HPDE6-E6E7 (cell line): Measurements from ENCODE around the gene LDB2.

Experiments
- DNase-seq: peaks from one replicate; pipeline ENCODE4 v3.0.0; 2011; ENCODE audit warnings: missing footprints; ENCODE audit errors: extremely low spot score

LDB2 gene

GRCh38 chr4:16757080-16757521, 141.3 kb downstream of the LDB2 start:
- DNase-seq = no peak

GRCh38 chr4:16754104-16754503, 144.3 kb downstream of the LDB2 start:
- DNase-seq = no peak

- DNase-seq = no peak
These were observed 146.3 kb downstream of the LDB2 start for GRCh38 chr4:16752150-16752549.

GRCh38 chr4:16750882-16751642, 147.4 kb downstream of the LDB2 start:
- no peak for DNase-seq

GRCh38 chr4:16750216-16750615, 148.2 kb downstream of the LDB2 start:
- no peak for DNase-seq

GRCh38 chr4:16745887-16746286, 152.6 kb downstream of the LDB2 start:
- no peak for DNase-seq

- DNase-seq = no peak
These were observed 153.3 kb downstream of the LDB2 start for GRCh38 chr4:16745009-16745635.

GRCh38 chr4:16741287-16741686, 157.2 kb downstream of the LDB2 start:
- DNase-seq = no peak

GRCh38 chr4:16739997-16740624, 158.3 kb downstream of the LDB2 start:
- no peak for DNase-seq

- no peak for DNase-seq
These were observed 159.9 kb downstream of the LDB2 start for GRCh38 chr4:16738558-16738957.

- no peak for DNase-seq
These were observed 164.9 kb downstream of the LDB2 start for GRCh38 chr4:16733509-16733908.

GRCh38 chr4:16732741-16733140, 165.7 kb downstream of the LDB2 start:
- DNase-seq = no peak

- no peak for DNase-seq
These were observed 166.6 kb downstream of the LDB2 start for GRCh38 chr4:16731776-16732380.

- no peak for DNase-seq
These were observed 167.8 kb downstream of the LDB2 start for GRCh38 chr4:16730522-16731205.

GRCh38 chr4:16729336-16729735, 169.1 kb downstream of the LDB2 start:
- DNase-seq = no peak

- no peak for DNase-seq
These were observed 169.6 kb downstream of the LDB2 start for GRCh38 chr4:16728849-16729248.

- DNase-seq = no peak
These were observed 170.3 kb downstream of the LDB2 start for GRCh38 chr4:16728111-16728510.

- no peak for DNase-seq
These were observed 171.2 kb downstream of the LDB2 start for GRCh38 chr4:16727218-16727617.

GRCh38 chr4:16726368-16727050, 171.9 kb downstream of the LDB2 start:
- no peak for DNase-seq

- no peak for DNase-seq
These were observed 173.2 kb downstream of the LDB2 start for GRCh38 chr4:16725252-16725651.

- DNase-seq = no peak
These were observed 176.0 kb downstream of the LDB2 start for GRCh38 chr4:16722416-16722815.
